GM21526 (cell line): ENCODE data around the gene SMAGP.
"Not testable (repeated sequence)": the region's sequence is repeated elsewhere in the genome, so short reads cannot be mapped to it uniquely, and the experiment has no call there.

Experiments used
- ATAC-seq: cut with Tn5 transposase; IDR thresholded peaks from one replicate; pipeline ENCODE4 v1.9.1; 2021; ENCODE audit warnings: moderate library complexity; ENCODE audit not compliant: unreplicated experiment, low FRiP score

The SMAGP gene

GRCh38 chr12:51265024-51265423 is 5.2 kb downstream of the SMAGP start:
- no peak for ATAC-seq

- ATAC-seq, result no peak
Observed at GRCh38 chr12:51264297-51264696, 5.9 kb downstream of the SMAGP start.

GRCh38 chr12:51263341-51263740 is 6.9 kb downstream of the SMAGP start:
- no peak for ATAC-seq

DNA sequence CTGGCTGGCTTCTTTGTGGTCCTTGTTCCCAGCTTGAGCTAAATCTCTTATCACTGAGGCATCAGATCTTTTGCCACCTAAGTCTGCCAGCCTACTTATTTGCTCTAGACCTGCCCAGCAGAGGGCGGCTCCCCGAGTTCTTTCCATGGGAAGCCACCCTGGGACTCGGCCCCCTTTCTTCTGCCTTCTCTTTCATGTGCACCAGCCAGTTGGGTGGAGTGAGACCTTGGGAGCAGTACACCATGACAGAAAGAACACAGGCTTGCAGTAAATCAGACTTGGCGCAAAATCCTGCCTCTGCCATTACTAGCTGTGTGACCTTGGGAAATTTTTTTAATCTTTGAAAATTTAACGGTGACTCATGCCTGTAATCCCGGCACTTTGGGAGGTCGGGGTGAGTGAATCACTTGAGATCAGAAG is 7.4 kb downstream of the SMAGP start:
- no peak for ATAC-seq

DNA sequence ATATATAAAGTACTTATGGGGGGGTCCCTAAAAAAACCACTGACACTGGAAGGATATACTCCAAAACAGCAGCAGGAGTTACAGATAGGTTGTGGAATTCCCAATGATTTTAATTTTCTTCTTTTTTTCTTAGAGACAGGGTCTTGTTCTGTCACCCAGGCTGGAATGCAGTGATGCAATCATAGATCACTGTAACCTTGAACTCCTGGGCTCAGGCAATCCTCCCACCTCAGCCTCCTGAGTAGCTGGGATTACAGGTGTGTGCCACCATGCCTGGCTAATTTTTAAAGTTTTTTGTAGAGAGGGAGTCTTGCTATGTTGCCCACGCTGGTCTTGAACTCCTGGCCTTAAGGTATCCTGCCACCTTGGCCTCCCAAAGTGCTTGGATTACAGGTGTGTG is 10.6 kb downstream of the SMAGP start:
- not testable (repeated sequence) for ATAC-seq

DNA sequence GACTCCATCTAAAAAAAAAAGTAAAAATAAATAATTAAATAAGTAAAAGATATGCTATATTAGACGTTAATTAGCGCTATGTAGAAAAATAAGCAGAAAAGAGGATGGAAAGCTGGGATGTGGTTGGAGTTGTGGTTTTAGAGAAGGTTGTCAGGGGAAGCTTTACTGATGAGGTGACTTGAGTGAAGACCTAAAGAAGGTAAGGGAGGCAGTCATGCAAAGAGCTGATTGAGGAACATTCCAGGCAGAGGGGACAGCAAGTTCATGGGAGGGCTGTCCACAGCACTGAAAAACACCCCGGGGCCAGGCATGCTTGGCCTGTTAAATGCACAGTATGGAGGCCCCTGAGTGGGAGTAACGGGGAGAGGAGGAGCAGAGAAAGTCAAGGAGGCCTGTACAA is 15.7 kb downstream of the SMAGP start:
- ATAC-seq, result no peak

- ATAC-seq, result no peak
Observed at GRCh38 chr12:51253276-51253675, 16.9 kb downstream of the SMAGP start.

DNA sequence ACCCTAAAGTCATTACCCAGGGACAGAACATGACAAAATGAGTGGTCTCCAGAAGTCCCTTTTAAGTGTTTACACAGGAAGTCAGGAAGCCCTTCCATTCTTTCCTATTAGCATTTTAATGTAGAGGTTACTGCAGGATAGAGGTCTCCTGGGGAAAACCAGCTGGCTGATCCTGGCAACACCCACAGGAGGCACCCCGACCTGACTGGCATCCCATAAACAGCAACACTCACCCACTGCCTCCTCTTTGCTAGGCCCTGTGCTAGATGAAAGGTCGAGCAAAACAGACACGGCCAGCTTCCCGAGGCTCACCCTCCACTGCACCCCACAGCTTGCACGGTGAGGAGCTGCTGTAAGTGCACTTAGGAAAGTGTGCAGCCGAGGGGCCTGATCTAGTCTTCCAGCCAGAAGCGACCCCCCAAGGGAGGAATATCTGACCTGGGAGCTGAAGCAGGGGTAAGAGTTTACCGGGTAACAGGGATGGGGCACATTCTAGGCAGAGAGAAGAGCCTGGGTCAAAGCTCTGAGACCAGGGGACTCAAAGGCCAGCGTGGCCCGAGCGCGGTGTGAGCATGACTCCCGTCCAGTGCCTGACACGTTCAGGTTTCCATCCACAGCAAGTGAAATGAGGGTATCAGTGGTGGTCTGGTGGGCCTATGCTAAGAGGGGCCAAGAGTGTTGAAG is 22.6 kb downstream of the SMAGP start:
- ATAC-seq, result no peak

- ATAC-seq, result no peak
Observed at GRCh38 chr12:51246254-51246853, 23.9 kb downstream of the SMAGP start.

DNA sequence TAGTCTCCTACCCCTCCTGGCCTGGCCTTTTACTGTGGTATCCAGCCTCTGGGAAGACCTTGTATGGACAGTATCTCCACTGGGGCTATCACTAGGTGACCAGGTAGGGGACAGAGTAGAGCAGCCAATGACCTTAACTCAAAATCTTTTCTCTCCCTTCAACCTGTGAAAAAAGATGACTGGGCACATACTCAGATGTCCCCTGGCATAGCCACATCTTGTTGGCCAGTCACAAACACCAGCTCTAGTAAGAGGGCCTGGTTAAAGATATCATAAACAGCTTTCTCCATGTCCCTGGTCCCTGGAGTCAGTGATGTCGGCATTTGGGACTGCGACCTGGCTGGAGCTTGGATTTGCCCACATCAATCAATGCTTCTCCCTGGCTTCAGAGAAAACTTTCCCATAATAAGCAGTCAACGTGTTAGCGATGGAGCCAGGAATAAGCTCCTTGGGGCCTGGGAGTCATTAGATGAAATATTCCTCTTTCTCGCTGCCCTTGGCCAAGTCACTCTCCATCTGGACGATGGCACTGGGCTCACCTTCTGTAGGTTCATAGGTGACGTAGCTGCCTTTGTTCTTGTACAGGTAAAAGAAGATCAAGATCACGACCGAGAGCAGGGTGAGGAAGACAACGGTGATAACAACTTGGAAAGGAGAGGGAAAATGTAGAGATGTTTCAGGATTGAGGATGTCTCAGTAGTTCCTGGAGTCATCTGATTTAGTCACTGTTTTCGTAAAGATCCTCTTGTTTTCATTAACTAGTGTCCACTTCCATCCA is 24.6 kb downstream of the SMAGP start:
- no peak for ATAC-seq

- ATAC-seq, result no peak
Observed at GRCh38 chr12:51244269-51244668, 25.9 kb downstream of the SMAGP start.

GRCh38 chr12:51242876-51243275 is 27.3 kb downstream of the SMAGP start:
- ATAC-seq, result no peak

DNA sequence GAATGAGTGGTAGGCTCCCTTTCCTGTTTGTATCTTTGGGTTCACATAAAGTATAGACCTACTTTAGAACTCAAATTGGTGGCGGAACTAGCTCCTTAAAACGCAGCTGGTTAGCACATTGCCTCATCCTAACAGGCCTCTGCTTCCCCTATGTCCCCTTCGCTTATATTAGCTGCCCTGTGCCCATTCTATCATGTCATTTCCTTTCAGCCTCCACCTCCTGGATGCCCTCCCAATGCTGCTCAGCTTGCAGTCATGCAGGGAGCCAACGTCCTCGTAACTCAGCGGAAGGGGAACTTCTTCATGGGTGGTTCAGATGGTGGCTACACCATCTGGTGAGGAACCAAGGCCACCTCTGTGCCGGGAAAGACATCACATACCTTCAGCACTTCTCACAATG is 28.1 kb downstream of the SMAGP start:
- no peak for ATAC-seq

DNA sequence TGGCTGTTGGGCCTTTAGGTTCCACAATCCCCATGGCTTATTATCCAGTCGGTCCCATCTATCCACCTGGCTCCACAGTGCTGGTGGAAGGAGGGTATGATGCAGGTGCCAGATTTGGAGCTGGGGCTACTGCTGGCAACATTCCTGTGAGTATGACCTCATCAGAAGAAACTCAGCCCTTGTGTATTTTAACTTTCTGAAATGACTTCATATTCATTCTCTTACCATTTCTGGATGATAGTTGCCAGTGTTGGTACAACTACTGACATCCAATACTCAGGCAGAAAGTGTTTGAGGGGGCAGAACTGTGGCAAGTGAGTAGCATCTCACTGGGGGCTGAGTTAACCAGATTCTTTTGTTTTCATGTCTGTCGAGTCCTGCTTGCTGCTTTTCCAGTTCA is 29.2 kb downstream of the SMAGP start:
- ATAC-seq, result no peak

GRCh38 chr12:51238510-51239334 is 31.5 kb downstream of the SMAGP start, which contains the start of gene DAZAP2:
DAZAP2 (plus strand) TSS chr12:51238826; CDS start chr12:51238908, 82 bp downstream.
- peak; percentile 78 for ATAC-seq

DNA sequence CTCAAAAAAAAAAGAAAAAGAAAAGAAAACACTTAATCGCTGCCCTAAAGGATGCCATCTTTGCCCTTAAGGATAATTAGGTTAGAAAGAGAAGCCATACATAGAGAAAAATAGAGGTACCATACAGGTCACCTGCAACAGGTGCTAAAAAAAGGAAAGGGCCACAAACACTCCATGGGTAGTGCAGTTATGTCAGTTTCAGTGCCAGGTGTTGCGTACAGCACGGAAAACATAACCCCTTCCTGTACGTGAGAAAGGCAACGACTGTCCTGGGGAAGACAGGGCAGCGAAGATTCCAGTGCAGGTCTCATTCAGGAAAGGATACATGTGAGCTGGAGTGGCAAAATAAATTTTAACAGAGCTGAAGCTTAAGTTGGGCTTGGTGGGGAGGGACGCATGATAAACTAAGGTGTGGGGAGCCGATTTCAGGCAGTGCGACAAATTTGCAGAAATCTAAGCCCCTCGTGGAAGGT is 32.1 kb downstream of the SMAGP start:
- peak; percentile 11 for ATAC-seq

DNA sequence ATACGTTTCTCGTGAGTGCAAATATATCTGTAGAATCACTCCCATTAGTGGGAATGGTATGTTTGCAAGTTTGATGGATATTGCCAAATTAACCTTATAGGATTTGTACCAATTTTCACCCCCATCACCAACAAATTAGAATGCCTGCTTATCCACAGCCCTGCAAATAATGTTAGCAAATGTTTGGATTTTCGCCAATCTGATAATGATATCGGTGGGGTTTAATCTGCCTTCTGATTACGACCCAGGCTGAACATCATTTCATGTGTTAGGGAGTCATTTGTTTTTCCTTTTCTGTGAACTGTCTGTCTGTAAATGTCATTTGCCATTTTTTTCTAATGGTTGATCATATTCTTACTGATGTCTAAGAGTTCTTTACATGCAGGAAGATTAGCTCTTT is 35.7 kb downstream of the SMAGP start:
- no peak for ATAC-seq

GRCh38 chr12:51232642-51233041 is 37.6 kb downstream of the SMAGP start:
- ATAC-seq, result no peak

DNA sequence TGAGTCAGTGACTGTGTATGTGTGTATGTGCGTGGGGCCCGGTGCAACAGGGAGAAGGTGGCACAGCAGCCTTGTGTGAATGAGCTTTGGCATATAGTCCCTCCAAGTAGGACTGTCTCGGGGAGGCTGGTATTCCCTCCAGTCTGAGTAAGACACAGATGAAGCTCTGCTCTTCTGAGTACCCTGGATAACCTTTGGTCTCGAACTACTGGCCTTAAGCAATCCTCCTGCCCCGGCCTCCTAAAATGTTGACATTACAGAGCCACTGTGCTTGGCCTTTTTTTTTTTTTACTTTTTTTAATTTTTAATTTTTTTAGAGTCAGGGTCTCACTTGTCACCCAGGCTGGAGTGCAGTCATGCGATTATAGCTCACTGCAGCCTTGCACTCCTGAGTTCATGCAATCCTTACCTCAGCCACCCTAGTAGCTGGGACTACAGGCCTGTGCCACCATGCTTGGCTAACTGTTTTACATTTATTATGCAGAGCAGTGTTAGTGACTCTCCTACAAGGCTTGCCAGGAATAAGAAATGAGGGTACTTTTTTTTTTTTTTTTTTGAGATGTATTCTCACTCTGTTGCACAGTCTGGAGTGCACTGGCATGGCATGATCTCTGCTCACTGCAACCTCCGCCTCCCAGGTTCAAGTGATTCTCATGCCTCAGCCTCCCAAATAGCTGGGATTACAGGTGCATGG is 41.0 kb downstream of the SMAGP start:
- no peak for ATAC-seq

- ATAC-seq, result no peak
Observed at GRCh38 chr12:51227962-51228361, 42.3 kb downstream of the SMAGP start.
